Endodermal cell (in vitro differentiated cells): Measurements from ENCODE around the gene TRAF4. TPM values are rescaled to one million over a fixed set of nuclear protein-coding genes. Genes with fewer than 3 reads are reported as not detected.
"Not testable (repeated sequence)": the region's sequence is repeated elsewhere in the genome, so short reads cannot be mapped to it uniquely, and the experiment has no call there.

ENCODE experiments used
- DNase-seq: peaks from one replicate; pipeline ENCODE4 v3.0.0-alpha.2; 2017
- H3K27ac ChIP-seq: 2 replicates; pipeline ENCODE4 v1.5.1; 2013; ENCODE audit warnings: mild to moderate bottlenecking, low read depth, low read length, moderate library complexity
- H3K27me3 ChIP-seq: 2 replicates; pipeline ENCODE4 v1.6.1; 2013; ENCODE audit warnings: mild to moderate bottlenecking, low read length, moderate library complexity; ENCODE audit not compliant: insufficient read depth, control insufficient read depth, poor library complexity, severe bottlenecking
- H3K36me3 ChIP-seq: 2 replicates; pipeline ENCODE4 v1.7.0; 2013; ENCODE audit warnings: mild to moderate bottlenecking, low read length, moderate library complexity; ENCODE audit not compliant: control insufficient read depth, insufficient read depth
- H3K4me1 ChIP-seq: one replicate; pipeline ENCODE4 v1.7.0; 2013; ENCODE audit warnings: low read length; ENCODE audit not compliant: control insufficient read depth, insufficient read depth
- H3K4me3 ChIP-seq: 2 replicates; pipeline ENCODE4 v1.5.1; 2013; ENCODE audit warnings: mild to moderate bottlenecking, low read length, moderate library complexity
- H3K9ac ChIP-seq: 2 replicates; pipeline ENCODE4 v1.6.1; 2013; ENCODE audit warnings: mild to moderate bottlenecking, low read length, moderate library complexity; ENCODE audit not compliant: poor library complexity, severe bottlenecking; ENCODE audit errors: extremely low read depth
- H3K9me3 ChIP-seq: 2 replicates; pipeline ENCODE4 v1.6.1; 2013; ENCODE audit warnings: mild to moderate bottlenecking, low read length, moderate library complexity; ENCODE audit not compliant: control insufficient read depth
- H3K27ac Mint-ChIP-seq: 2 replicates; pipeline ENCODE4 v1.8.0; 2020; ENCODE audit warnings: mixed read lengths
- H3K27me3 Mint-ChIP-seq: 2 replicates; pipeline ENCODE4 v1.8.0; 2021; ENCODE audit warnings: mild to moderate bottlenecking, mixed read lengths; ENCODE audit not compliant: insufficient read depth
- H3K36me3 Mint-ChIP-seq: 2 replicates; pipeline ENCODE4 v1.8.0; 2020; ENCODE audit warnings: low read depth, mixed read lengths
- H3K4me1 Mint-ChIP-seq: 2 replicates; pipeline ENCODE4 v1.8.0; 2020; ENCODE audit warnings: mixed read lengths
- H3K4me3 Mint-ChIP-seq: 2 replicates; pipeline ENCODE4 v1.8.0; 2020; ENCODE audit warnings: mild to moderate bottlenecking, moderate library complexity, mixed read lengths
- H3K9me3 Mint-ChIP-seq: 2 replicates; pipeline ENCODE4 v1.8.0; 2020; ENCODE audit warnings: mild to moderate bottlenecking, mixed read lengths
- WGBS, 2 experiments: methylation state at CpG; one replicate each; pipeline versions ENCODE4 v1.1.5 to v1.1.7; 2013; ENCODE audit warnings: missing lambda C conversion rate in 2 of 2, mixed read lengths in 1 of 2; ENCODE audit not compliant: insufficient coverage in 1 of 2, insufficient read length in 1 of 2; 5-methylcytosine and 5-hydroxymethylcytosine counted together
- total RNA-seq, 2 donors: library from RNA; stranded (reverse); fragmentation: NEBNext Ultra II Directional in 1 of 2; extraction: Animal tissue kit (Norgen Biotek cat#: 25700) in 1 of 2; gene quantifications; 2 replicates in 1 of 2; 3 replicates in 1 of 2; pipeline ENCODE4 v1.2.1, GENCODE V29; 2021
- TF ChIP-seq, protein P1 (sequence below): fragments of 200-600 bp; sonication (generic); conservative IDR thresholded peaks from 2 replicates; pipeline ENCODE4 v1.5.0; 2021; ENCODE audit warnings: antibody characterized with exemption, mild to moderate bottlenecking

TRAF4 gene
- total RNA-seq, 2 donors from 2014 or later = 168 to 169 TPM

DNA sequence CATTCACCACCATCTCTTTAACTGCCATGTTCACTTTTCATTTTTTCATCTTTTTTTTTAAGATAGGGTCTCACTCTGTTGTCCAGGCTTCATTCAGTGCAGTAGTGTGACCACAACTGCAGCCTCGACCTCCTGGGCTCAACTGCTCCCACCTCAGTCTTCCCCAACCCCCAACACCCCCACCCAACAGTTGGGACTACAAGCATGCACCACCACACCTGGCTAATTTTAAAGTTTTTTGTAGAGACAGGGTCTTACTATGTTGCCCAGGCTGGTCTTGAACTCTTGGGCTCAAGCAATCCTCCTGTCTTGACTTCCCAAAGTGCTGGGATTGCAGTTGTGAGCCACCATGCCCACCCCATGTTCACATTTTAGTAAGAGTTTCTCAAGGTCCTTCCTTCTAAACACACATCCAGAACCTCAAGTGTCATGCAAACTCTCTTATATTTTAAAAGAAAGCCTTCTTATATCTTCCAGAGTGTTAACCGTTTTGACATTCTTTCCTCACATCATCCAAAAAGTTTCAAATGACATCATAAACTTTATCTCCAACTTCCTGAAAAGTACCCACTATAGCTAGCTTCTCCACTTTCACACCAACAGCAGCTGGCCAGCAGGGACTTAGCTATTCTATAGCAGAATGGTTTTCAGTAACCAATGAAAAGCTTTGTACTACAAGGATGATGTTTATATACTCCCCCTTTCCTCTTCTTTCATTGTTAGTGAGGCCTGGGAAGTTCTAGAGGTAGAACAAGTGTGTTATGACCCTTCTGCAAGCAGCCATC, 49.3 kb downstream of the TRAF4 start:
- Mint-ChIP-seq H3K4me3 (no peak overlapping the region), H3K36me3 (peaks cover 49% of the 10 kb centered on the region), H3K27ac (no peak overlapping the region), H3K27me3 (no peaks in the 10 kb centered on the region), H3K4me1 (no peaks in the 10 kb centered on the region), H3K9me3 (no peaks in the 10 kb centered on the region)
- H3K36me3 ChIP-seq = peaks cover 35% of the 10 kb centered on the region
- H3K4me3 ChIP-seq = no peak overlapping the region
- no peak overlapping the region for H3K27ac ChIP-seq
- H3K9ac ChIP-seq = no peak overlapping the region
- no peak for DNase-seq
- H3K4me1 ChIP-seq = no peaks in the 10 kb centered on the region
- no peaks in the 10 kb centered on the region for H3K9me3 ChIP-seq
- 88 to 100% methylated on average over 1 to 2 of the region's 2 CpGs for WGBS, 2 experiments
- H3K27me3 ChIP-seq = no peaks in the 10 kb centered on the region
- TF ChIP-seq, protein P1, sequence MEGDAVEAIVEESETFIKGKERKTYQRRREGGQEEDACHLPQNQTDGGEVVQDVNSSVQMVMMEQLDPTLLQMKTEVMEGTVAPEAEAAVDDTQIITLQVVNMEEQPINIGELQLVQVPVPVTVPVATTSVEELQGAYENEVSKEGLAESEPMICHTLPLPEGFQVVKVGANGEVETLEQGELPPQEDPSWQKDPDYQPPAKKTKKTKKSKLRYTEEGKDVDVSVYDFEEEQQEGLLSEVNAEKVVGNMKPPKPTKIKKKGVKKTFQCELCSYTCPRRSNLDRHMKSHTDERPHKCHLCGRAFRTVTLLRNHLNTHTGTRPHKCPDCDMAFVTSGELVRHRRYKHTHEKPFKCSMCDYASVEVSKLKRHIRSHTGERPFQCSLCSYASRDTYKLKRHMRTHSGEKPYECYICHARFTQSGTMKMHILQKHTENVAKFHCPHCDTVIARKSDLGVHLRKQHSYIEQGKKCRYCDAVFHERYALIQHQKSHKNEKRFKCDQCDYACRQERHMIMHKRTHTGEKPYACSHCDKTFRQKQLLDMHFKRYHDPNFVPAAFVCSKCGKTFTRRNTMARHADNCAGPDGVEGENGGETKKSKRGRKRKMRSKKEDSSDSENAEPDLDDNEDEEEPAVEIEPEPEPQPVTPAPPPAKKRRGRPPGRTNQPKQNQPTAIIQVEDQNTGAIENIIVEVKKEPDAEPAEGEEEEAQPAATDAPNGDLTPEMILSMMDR = no peak

DNA sequence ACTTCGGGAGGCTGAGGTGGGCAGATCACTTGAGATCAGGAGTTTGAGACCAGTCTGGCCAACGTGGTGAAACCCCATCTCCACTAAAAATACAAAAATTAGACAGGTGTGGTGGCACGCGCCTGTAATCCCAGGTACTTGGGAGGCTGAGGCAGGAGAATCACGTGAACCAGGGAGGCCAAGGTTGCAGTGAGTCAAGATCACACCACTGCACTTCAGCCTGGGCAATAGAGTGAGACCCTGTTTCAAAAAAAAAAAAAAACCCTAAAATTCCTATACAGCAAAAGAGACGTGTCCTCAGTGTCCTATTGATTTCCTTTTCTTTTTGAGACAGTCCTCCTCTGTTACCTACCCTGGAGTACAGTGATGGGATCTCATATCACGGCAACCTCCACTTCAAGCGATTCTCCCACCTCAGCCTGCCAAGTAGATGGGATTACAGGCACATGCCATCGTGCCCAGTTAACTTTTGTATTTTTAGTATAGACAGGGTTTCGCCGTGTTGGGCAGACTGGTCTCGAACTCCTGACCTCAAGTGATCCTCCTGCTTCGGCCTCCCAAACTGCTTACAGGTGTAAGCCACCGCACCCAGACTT, 51.1 kb downstream of the TRAF4 start:
- not testable (repeated sequence) for H3K27ac ChIP-seq, H3K4me3 ChIP-seq, DNase-seq, H3K4me1 Mint-ChIP-seq, H3K9me3 ChIP-seq, H3K9me3 Mint-ChIP-seq, H3K27me3 ChIP-seq, H3K4me3 Mint-ChIP-seq, H3K27me3 Mint-ChIP-seq, H3K4me1 ChIP-seq, H3K9ac ChIP-seq
- peaks cover 22% of the 10 kb centered on the region for H3K36me3 ChIP-seq
- 91 to 92% methylated on average over 10 to 14 of the region's 14 CpGs for WGBS, 2 experiments
- Mint-ChIP-seq H3K27ac (peak overlapping the region; percentile 58), H3K36me3 (peaks cover 42% of the 10 kb centered on the region)

DNA sequence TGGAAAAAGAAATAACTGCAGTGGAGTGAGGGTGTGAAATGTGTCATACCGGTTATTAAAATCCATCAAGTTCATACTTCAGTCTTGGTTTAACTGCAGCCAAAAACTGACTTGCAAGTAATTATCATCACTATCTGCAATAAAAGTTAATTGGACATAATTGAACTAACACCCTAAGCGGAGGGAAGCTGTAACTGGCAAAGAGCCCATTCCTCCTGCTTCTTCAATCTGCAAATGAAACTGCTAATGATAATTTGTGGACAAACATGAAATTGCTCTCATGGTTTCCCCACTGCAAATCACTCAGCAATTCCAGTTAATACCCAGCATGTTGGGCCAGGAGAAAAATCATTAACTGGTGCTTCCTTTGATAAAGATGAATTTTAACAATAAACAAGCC, 52.3 kb downstream of the TRAF4 start:
- Histone ChIP-seq H3K27ac (no peak overlapping the region), H3K27me3 (no peaks in the 10 kb centered on the region), H3K9ac (no peak overlapping the region), H3K36me3 (peaks cover 19% of the 10 kb centered on the region), H3K4me3 (no peak overlapping the region), H3K9me3 (no peaks in the 10 kb centered on the region), H3K4me1 (no peaks in the 10 kb centered on the region)
- H3K4me1 Mint-ChIP-seq = no peaks in the 10 kb centered on the region
- H3K36me3 Mint-ChIP-seq = peaks cover 43% of the 10 kb centered on the region
- peak overlapping the region; percentile 30 for H3K27ac Mint-ChIP-seq
- TF ChIP-seq, protein P1 = no peak
- DNase-seq = peak; percentile 1
- H3K27me3 Mint-ChIP-seq = no peaks in the 10 kb centered on the region
- 100% methylated on average over 1 to 2 of the region's 2 CpGs for WGBS, 2 experiments
- H3K4me3 Mint-ChIP-seq = no peak overlapping the region
- H3K9me3 Mint-ChIP-seq = no peaks in the 10 kb centered on the region

Other genes with a start within 250 kb of the TRAF4 start
- gene FOXN1, start 237.7 kb upstream of the TRAF4 start, total RNA-seq = not detected
- gene UNC119, start 191.4 kb upstream of the TRAF4 start, total RNA-seq = 10 to 100 TPM; 46.7 to 59.0 TPM
- gene PIGS, start 172.5 kb upstream of the TRAF4 start, total RNA-seq = 10 to 100 TPM; 34.9 to 43.0 TPM
- gene ALDOC, start 167.1 kb upstream of the TRAF4 start, total RNA-seq = 10 to 100 TPM; 12.3 to 14.1 TPM
- 100 to 1,000 TPM in 1 of 2 donors, 10 to 100 TPM in 1; 84.8 to 132 TPM for gene SPAG5, start 145.0 kb upstream of the TRAF4 start, total RNA-seq
- gene RSKR, start 129.8 kb upstream of the TRAF4 start, total RNA-seq = 10 to 100 TPM; 25.5 to 27.6 TPM
- gene BLTP2, start 98.9 kb upstream of the TRAF4 start, total RNA-seq = 100 to 1,000 TPM; 132 to 144 TPM
- gene SDF2, start 82.1 kb upstream of the TRAF4 start, total RNA-seq = 10 to 100 TPM; 40.6 to 42.6 TPM
- 10 to 100 TPM; 54.4 to 72.1 TPM for gene SUPT6H, start 81.8 kb upstream of the TRAF4 start, total RNA-seq
- 10 to 100 TPM; 28.7 to 41.6 TPM for gene PROCA1, start 32.1 kb upstream of the TRAF4 start, total RNA-seq
- 100 to 1,000 TPM; 111 to 112 TPM for gene RAB34, start 26.1 kb upstream of the TRAF4 start, total RNA-seq
- 1,000 to 10,000 TPM; 1,639 TPM for gene RPL23A, start 24.0 kb upstream of the TRAF4 start, total RNA-seq
- 10 to 100 TPM; 17.0 to 22.9 TPM for gene TLCD1, start 17.8 kb upstream of the TRAF4 start, total RNA-seq
- 10 to 100 TPM; 11.2 to 15.7 TPM for gene NEK8, start 15.2 kb upstream of the TRAF4 start, total RNA-seq
- 10 to 100 TPM; 59.2 to 75.7 TPM for gene FAM222B, start 98.8 kb downstream of the TRAF4 start, total RNA-seq
- gene ERAL1, start 111.0 kb downstream of the TRAF4 start, total RNA-seq = 10 to 100 TPM; 54.2 to 60.9 TPM
- 100 to 1,000 TPM; 195 to 215 TPM for gene FLOT2, start 153.7 kb downstream of the TRAF4 start, total RNA-seq
- gene DHRS13, start 159.1 kb downstream of the TRAF4 start, total RNA-seq = 10 to 100 TPM; 19.1 to 24.8 TPM
- 10 to 100 TPM; 60.0 to 61.0 TPM for gene PHF12, start 207.5 kb downstream of the TRAF4 start, total RNA-seq